GM21737 (cell line): Measurements from ENCODE around the gene NAV2.
"Not testable (repeated sequence)": the region's sequence is repeated elsewhere in the genome, so short reads cannot be mapped to it uniquely, and the experiment has no call there.

Experiments used
- ATAC-seq: cut with Tn5 transposase; IDR thresholded peaks from one replicate; pipeline ENCODE4 v1.9.1; 2021; ENCODE audit warnings: mild to moderate bottlenecking, moderate library complexity; ENCODE audit not compliant: unreplicated experiment

The NAV2 gene

DNA sequence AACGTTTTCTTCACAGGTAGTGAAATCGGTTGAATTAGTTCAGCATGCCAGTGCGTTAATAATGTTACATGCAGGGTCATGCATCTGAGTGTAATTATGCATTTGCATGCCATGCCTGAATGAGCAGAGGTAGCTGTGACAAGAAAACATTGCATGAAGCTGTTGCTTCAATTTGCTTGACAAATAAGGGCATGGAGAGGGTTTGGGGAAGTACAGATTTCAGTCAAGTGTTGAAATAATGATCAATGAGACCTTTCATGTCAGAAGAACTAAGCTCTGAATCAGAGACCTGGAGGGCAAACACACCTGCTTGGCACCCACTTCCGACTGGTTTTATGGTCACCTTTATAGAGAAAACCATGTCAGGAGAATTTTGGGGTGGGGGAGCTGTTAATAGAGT, 226.2 kb downstream of the NAV2 start:
- ATAC-seq, result no peak

DNA sequence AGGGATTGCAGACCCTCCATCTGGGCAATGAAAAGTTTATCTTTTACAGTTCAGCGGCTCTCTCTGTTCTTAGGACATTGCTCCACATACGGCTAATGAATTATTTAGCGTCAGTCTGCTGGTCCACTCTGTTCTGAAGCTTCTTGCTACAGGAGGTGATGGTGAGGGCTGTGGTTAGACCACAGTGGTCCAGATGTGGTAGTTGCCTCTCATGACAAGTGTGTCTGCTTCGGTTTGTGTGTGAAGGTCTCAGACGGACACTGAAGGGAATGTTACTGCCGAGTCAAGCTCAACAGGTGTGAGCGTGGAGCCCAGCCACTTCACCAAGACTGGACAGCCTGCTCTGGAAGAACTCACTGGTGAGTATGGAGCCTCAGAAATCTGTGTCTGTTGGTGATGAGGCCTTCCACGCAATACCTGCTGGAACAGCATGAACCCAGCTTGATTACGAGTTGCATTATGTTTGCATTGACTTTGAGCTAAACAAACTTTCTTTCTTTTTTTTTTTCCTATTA, 226.8 kb downstream of the NAV2 start:
- no peak for ATAC-seq

DNA sequence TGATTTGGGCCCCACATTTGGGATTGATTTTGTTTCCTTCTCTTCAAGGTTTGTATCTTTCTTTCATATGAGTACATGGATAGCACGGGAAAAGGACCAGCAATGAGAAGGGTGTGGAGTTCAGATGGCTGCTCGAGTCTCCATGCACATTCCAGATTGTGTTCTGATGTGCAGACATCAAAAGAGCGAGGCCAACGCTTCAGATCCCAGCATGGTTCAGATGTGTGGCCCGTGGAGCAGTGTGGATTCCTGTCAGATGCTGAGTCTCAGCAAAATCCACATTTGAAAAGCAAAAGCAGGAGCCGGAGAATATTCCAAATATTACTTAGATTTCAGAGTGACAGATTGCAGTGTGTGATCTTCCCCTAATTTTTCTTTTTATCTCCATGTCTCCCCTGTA, 228.2 kb downstream of the NAV2 start:
- ATAC-seq, result no peak

DNA sequence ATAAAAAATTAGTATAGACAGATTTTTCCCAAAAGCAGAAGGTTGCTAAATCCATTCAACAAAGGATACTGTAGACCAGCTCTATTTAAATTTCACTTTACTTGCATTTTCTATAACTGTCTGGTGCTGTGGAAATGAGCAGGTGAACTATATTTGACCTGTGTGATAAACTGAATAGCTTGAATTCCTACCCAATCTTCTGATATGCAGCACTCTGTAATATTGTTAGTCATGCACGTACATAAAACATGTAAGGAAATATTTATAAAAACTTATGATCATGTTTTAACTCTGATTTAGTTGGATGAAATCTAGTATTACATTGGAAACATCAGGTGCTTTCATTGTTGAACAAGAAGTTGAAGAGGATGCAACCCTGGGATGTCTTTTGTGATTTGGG, 234.0 kb downstream of the NAV2 start:
- ATAC-seq, result no peak

DNA sequence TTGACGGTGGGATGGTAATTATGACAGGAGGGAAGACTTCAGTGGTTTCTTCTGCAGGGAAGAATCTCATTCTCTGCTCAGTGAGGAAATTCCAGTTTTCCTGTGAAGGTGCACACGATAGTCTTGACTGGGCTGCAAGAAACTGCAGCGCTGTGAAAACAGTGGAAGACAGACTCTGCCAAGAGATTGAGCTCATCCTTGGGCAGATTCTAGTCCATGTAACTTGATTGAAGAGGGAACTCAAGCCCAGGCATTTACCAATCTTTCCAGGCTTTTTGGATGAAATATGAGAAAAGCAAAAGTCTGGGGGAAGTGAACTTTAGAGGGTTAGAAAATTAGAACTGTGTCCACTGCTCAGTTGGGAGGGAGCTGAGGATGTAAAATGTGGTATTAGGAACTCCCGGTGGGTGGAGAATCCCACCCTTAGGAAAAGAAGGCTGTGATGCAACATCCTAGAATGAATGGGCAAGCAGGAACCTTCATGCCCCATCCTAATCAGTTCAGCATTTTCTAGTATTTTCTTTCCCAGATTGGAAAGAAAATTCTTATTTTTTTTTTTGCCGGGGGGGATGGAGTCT, 235.0 kb downstream of the NAV2 start:
- ATAC-seq, result no peak

DNA sequence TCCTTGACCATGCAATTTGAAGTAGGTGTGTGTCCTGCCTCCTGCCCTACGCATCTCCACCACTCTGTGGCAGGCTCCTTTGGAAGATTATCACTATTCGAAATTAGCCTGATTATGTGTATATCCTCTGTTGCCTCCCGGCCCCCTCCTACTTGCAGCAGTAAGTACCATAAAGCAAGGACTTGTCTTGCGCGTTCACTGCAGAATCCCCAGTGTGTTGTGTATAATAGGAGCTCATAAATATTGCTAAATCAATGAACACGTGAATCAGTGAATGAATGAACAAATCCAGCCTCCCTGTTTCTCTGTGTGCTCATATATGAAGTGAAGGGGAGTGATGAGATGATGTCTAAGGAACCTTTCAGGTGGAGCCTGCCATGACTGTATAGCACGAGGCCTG, 237.0 kb downstream of the NAV2 start:
- no peak for ATAC-seq

DNA sequence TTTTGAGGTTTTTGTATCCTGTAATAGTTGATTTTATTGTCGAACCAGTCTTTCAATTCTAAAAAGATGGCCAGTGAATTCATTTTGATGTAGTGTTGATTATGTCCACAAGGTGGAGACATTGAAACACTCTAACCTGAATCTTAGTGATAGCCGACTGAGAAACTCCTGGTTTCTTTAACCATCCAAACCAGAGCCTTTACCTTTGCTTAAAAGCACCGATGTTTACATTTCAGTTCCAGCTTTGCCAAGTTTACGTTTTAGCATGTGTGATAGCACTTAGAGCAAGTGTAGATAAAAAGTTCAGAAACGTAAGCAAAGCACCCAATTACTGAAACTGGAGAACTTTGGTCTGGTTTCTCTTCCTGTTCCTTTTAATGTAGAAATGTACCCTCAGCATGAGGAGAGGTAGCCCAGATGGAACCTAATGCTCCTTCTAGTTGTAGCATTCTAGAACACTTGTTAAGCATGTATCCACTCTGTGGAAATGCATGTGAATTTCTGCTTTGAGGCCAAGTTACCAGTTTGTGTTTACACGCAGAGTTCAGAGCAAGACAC, 239.0 kb downstream of the NAV2 start:
- peak; percentile 79 for ATAC-seq

DNA sequence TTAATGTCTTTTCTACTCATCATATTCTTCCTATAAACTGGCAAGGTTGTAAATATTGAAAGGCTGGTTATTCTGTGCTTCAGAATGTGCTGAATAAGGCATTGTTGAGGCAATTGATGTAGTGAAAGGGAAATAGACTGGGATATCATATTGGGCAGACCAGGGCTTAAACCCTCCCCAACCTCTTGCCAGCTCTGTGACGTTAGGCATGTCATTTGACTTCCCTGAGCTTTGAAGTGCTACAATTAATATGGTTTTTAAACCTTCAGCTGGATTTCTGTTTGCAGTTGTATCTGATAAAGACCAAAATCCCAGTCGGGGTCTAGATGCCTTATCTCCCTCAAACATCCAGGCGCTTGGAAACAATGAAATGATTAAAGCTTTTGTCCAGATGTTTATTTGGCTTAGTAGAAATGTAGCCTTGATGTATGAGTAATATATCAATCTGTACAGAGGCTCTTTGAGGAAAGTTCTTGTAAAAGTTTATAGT, 239.5 kb downstream of the NAV2 start:
- no peak for ATAC-seq

DNA sequence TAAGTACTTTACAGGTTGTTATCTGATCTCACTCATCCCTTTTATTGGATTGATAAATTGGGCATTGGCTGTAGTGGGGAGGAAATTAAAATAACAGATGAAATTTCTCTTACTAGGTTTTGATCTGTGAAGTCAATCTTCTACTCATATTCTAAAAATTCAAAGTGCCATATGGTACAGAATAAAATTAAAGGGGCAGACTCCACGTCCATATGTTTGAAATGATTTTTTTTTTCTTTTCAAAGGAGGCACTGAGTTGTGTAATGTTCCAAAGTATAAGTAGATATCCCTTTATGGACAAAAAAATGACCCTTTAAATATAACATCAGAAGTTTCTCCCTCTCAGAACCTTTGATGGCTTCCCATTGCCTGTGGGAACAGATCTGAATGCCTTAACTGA, 240.3 kb downstream of the NAV2 start:
- no peak for ATAC-seq

DNA sequence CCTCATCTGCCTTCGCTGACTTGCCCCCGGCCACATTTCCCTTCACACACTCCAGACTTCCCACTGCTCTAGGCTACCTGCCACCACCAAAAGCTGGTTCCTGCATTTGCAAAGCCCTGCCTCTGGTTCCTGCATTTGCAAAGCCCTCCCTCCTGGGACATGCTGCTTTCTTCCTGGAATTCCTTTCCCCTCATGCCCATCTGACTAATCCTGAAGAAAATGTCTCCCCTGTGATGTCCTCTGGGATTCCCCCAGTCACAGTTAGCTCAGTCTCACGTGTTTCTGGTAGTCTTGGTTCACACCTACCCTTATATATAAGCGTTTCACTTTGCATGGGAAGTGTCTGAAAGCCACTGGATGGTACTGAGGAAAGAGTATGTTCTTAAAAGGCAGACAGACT, 240.7 kb downstream of the NAV2 start:
- ATAC-seq, result no peak

DNA sequence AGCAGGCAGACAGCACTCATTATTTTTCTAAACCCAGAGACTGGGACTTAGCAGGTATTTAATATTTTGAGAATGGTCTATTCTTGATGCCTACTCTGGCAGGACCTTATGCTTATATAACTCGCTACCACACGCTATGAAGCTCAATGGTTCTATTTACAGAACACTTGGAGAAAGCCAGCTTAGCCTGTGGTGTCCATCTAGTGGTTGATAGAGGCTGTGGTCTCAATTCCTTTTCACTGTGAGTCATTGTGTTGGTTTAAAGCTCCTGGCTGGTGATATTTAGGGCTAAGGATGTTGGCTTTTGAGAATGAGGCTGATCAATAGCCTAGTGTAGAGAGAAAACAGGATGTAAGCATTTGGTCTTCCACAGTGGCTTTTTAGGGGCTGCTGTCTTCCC, 241.3 kb downstream of the NAV2 start:
- ATAC-seq, result no peak

DNA sequence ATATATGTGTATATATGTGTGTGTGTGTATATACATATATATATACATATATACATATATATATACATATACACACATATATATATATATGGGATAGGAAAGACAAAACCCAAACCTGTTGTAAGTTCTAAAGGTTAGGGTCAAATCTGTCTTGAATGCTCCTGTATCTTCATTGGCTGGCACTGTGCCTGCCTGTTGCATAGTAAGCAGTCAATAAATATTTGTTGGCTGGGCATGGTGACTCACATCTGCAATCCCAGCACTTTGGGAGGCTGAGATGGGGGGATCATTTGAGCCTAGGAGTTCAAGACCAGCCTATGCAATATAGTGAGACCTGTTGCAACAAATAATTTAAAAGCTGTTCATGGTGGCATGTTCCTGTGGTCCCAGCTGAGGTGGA, 242.3 kb downstream of the NAV2 start:
- ATAC-seq, result no peak

DNA sequence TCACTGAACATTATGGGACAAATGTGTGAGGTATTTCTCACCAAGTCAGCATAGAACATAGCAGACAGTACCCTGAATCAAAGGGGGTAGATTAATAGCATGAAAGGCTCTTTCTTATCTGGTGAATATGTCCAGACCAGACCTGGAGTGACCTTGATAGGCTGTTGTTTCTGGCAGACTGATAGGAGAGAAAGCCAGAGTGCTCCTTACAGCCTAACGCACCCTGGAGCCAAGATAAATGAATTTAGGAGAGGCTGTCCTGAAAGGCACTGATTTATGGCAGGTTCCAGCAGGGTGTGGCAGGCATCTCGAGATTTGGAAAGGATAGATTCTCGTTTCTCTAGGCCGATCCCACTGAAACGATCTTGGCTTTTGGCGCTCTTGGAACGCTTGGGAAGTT, 243.0 kb downstream of the NAV2 start:
- no peak for ATAC-seq

DNA sequence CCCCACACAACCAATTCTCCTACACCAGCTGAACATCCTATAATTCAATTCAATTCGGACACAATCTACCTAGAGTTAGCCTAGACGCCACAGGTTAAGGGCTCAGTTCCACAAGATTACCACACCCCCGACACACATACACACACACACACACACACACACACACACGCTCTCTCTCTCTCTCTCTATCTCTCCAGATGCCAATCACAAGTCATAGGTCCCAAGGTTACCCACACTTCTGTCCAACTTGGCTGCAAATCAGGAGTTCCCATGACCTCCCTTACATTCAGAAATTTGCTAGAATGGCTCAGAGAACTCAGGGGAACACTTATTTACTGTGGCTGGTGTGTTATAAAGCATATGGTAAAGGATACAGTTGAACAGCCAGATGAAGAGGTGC, 243.6 kb downstream of the NAV2 start:
- no peak for ATAC-seq

DNA sequence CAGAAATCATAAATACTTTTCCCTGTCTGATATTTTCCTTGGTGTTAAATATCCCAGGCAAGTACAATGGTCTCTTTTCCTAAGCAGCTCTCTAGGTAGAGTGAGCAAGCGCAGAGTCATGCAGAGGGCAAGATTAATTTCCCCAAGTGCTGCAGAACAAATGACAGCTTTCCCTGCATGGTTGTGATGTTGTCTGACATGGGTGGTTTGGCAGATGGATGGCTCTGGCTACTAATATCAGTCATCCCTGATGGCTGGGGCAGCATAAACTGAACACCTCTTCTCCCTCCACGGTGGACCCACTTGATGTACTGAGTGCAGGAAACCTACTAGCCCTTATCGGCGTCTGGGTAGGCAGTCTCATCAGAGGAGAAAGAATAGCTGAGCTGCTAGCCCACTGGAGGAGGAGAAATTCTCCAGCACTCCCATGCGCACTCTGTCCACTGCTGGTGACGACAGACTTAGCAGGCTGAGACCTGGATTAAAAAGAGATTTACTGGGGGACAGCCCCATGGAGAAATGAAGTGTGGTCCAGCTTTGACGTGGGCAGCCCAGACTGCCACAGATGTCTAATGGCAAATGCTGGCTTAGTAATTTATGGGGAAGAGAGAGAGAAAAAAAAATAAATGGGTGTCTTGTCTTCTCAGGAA, 244.8 kb downstream of the NAV2 start:
- ATAC-seq, result no peak

DNA sequence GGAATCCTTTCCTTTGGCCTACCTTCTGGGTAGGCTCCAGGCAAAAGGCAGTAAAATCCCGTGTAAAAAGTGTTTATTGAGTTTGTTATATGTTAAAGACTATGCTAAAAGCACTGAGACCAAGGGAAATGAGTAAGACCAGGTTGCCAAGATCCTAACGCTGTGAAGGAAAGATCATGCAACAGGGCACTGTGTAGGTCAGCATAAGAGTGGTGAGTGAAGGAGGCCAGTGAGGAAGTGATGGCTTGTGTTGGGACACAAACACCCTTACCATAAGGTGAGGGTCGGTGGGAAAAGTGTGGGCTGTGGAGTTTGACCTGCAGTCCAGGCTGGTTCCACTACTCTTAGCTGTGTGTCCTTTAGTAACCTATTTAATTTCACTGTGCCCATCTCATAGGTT, 245.6 kb downstream of the NAV2 start:
- ATAC-seq, result no peak

DNA sequence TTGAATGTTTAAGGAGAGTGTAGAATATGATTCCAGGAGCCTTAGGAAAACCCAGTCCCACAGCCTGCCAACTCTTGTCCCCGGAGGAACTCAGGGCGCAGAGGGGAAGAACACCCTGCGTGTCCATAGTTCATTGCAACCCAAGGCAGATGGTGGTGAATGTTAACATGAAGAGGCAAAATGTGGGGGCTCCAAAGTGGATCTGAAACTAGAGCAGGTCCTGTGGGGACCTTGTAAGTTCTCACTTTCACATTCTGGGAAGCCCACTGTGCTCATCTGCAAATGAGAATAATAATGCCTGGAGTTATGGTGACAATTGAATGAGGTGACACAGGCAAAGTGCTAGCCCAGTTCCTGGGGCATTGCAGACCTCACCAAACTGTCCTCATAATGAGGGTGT, 246.6 kb downstream of the NAV2 start:
- no peak for ATAC-seq

DNA sequence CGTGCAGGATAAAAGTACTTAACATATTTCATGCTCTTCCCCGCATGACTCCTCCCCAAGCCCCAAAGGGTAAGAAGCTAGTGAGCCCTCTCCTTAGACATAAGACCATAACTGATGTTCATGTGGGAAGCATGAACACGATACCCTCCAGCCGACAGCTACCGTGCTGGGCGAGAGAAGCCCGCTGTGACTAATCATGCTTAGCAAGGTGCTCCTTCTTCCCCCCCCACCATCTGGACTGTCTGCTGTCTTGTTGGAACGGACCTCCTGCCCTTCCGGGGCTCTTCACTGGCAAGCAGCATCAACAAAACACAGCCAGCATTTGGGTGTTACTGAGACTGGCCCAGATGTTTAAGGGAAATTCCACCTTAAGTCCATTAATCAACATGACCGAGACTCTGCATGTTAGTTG, 247.0 kb downstream of the NAV2 start:
- ATAC-seq, result no peak

DNA sequence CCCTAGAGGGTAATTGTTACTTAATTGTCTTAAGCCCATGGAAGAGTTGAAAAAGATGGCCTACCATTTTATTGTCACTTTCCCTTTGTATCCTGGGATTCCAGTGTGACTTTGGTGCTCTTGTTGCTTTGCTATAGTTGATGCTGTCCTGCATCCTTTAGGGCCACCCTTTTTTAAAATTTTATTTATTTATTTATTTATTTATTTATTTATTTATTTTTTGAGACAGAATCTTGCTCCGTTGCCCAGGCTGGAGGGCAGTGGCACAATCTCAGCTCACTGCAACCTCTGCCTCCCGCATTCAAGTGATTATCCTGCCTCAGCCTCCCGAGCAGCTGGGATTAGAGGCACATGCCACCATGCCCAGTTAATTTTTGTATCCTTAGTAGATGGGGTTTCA, 247.8 kb downstream of the NAV2 start:
- not testable (repeated sequence) for ATAC-seq

DNA sequence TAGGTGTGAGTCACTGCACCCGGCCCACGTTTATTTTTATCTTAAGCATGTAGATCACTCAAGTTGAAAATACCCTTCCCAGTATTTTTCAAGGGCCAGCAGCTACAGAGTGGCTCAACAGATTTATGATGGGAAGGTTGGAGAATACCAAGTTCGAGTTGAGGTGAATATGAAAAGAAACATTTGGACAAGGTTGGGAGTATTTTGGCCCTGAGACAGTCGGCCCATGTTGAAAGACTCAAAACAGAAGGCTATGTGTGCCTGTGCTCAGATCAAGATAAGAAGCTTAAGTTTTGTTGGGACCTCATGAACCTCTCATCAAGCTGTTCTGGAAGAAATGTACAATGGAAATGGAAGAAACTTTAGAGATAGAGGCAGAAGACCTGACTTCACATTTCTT, 248.6 kb downstream of the NAV2 start:
- ATAC-seq, result no peak

DNA sequence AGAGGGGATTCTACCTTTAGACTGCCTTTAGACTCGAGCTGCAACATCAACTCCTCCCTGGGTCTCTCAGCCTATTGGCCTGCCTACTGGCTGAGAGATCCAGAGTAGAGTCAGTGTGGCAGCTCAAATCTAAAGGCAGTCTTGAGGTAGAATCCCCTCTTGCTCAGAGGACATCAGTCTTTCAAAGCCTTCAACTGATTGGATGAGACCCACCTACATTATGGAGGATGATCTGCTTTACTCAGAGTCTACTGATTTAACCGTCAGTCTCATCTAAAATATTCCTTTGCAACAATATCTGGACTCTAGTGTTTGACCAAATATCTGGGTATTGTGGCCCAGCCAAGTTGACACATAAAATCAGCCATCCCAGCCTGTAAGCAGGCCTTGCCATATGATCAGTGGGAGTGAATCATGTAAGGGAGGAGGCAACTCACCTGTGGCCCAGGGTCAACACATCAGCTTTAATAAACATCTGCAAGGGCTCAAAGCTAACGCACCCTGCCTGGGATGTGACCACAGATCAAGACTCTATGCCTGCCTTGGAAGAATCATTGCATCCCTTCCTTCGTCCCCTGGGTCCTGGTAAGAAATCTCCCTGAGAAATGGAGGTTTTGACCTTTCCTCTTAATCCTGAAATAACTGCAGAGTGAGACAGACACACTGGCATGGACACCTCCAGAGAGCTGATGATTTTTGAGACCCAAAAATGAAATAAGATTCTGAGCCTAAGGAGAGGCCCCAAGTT, 249.6 kb downstream of the NAV2 start:
- ATAC-seq, result no peak

DNA sequence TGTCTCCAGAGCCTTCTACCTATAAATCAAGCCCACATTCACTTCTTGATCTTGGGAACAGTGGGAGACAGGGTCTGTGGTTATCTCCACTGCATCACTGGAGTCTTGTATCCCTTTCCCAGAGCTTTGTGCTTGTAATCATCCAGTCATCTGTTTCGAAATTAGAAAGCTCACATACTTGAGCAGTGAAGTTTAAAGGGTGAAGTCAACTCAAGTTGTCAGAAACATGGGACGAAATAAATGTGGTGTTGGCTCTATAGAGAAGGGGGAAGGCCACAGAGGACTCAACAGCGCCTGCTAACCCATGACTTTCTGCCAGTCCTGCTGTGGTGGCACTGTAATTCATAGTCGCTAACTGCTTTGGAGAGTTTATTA, 250.2 kb downstream of the NAV2 start:
- no peak for ATAC-seq
